GM12891 (cell line): Measurements from ENCODE around the gene MS4A15.

Source experiments
- DNase-seq: peaks from one replicate; pipeline ENCODE4 v3.0.0; 2011; ENCODE audit warnings: low spot score; ENCODE audit not compliant: insufficient read length
- FAIRE-seq: peaks from 2 replicates; lab custom pipeline; 2011; peaks lifted over from hg19 to GRCh38; lab: Jason Lieb, UNC
- PAX5 ChIP-seq: IDR thresholded peaks from 2 replicates; pipeline ENCODE4 v1.6.1; 2011; ENCODE audit warnings: low read length, moderate library complexity, mild to moderate bottlenecking; ENCODE audit not compliant: insufficient read depth, severe bottlenecking
- POLR2A ChIP-seq: IDR thresholded peaks from 2 replicates; pipeline ENCODE4 v1.6.1; 2011; ENCODE audit warnings: low read depth, low read length, control low read depth
- POLR2AphosphoS5 ChIP-seq: IDR thresholded peaks from 2 replicates; pipeline ENCODE4 v1.6.1; 2011; ENCODE audit warnings: low read depth, low read length, control low read depth
- POU2F2 ChIP-seq: IDR thresholded peaks from 2 replicates; pipeline ENCODE4 v1.6.1; 2011; ENCODE audit warnings: low read depth, mild to moderate bottlenecking, control low read depth, low read length, moderate library complexity
- SPI1 ChIP-seq: IDR thresholded peaks from 2 replicates; pipeline ENCODE4 v1.6.1; 2011; ENCODE audit warnings: low read depth, low read length, control low read depth
- TAF1 ChIP-seq: IDR thresholded peaks from 2 replicates; pipeline ENCODE4 v1.6.1; 2011; ENCODE audit warnings: low read depth, low read length, control low read depth

Gene MS4A15

GRCh38 chr11:60764879-60765278 lies 8.2 kb downstream of the MS4A15 start:
- no peak for DNase-seq
- peak; percentile 83 for FAIRE-seq
- TF ChIP-seq POU2F2 (no peak), POLR2A (peak; percentile 59), POLR2AphosphoS5 (peak; percentile 42; the same call in 1 of the 2 replicates)

GRCh38 chr11:60765355-60765754 lies 8.7 kb downstream of the MS4A15 start:
- no peak for TF ChIP-seq SPI1
- TF ChIP-seq POLR2A = no peak
- TF ChIP-seq POU2F2 = no peak
- no peak for TF ChIP-seq PAX5
- TF ChIP-seq POLR2AphosphoS5 = no peak; the same call in 1 of the 2 replicates
- no peak for TF ChIP-seq TAF1
- FAIRE-seq (no peak), DNase-seq (no peak)

- DNase-seq (no peak), FAIRE-seq (no peak)
Observed at GRCh38 chr11:60766547-60766946, 9.9 kb downstream of the MS4A15 start.

GRCh38 chr11:60767388-60767811 lies 10.7 kb downstream of the MS4A15 start:
- DNase-seq = no peak
- FAIRE-seq = no peak
- TF ChIP-seq POLR2A (no peak), PAX5 (no peak), SPI1 (no peak), POU2F2 (no peak), POLR2AphosphoS5 (no peak), TAF1 (no peak)

More at GRCh38 chr11:60766547-60766946, 9.9 kb downstream of the MS4A15 start:
- TF ChIP-seq TAF1 (no peak), PAX5 (no peak), POLR2A (no peak), POU2F2 (no peak), POLR2AphosphoS5 (no peak), SPI1 (no peak)

- no peak for FAIRE-seq
- no peak for TF ChIP-seq SPI1
- no peak for TF ChIP-seq POU2F2
- no peak for TF ChIP-seq POLR2A
- DNase-seq = no peak
Observed at GRCh38 chr11:60768202-60768601, 11.5 kb downstream of the MS4A15 start.

GRCh38 chr11:60769273-60769672 lies 12.6 kb downstream of the MS4A15 start:
- DNase-seq = no peak
- no peak for TF ChIP-seq SPI1
- no peak for FAIRE-seq

GRCh38 chr11:60769811-60770210 lies 13.1 kb downstream of the MS4A15 start:
- TF ChIP-seq PAX5 (no peak), TAF1 (no peak), POLR2AphosphoS5 (no peak), POLR2A (no peak), SPI1 (no peak), POU2F2 (no peak)
- FAIRE-seq (no peak), DNase-seq (no peak)

GRCh38 chr11:60771146-60771545 lies 14.5 kb downstream of the MS4A15 start:
- FAIRE-seq (no peak), DNase-seq (no peak)
- TF ChIP-seq PAX5 (no peak), POLR2A (no peak), POLR2AphosphoS5 (no peak), TAF1 (no peak), POU2F2 (no peak), SPI1 (no peak)

- TF ChIP-seq SPI1 (peak; percentile 24; the same call in 1 of the 2 replicates), PAX5 (no peak)
- DNase-seq = no peak
- FAIRE-seq = peak; percentile 82
Observed at GRCh38 chr11:60771879-60772525, 15.3 kb downstream of the MS4A15 start.

GRCh38 chr11:60772666-60773065 lies 16.0 kb downstream of the MS4A15 start:
- TF ChIP-seq POU2F2 (0 out of 2 replicates have a peak, but pooled peaks have one; percentile 28), POLR2AphosphoS5 (no peak)
- no peak for FAIRE-seq
- DNase-seq = no peak

- FAIRE-seq = no peak
Observed at GRCh38 chr11:60774726-60775125, 18.1 kb downstream of the MS4A15 start.

More at GRCh38 chr11:60774726-60775125, 18.1 kb downstream of the MS4A15 start:
- DNase-seq = no peak
- TF ChIP-seq POLR2AphosphoS5 (no peak), SPI1 (no peak), POLR2A (no peak), POU2F2 (no peak), PAX5 (no peak), TAF1 (no peak)
